Ishikawa (cell line): Measurements from ENCODE around the gene ALG1.

Experiments
- CEBPB ChIP-seq: IDR thresholded peaks from 2 replicates; pipeline ENCODE4 v1.6.1; 2012
- EGR1 ChIP-seq: IDR thresholded peaks from 2 replicates; pipeline ENCODE4 v1.6.1; 2012
- EP300 ChIP-seq: IDR thresholded peaks from 2 replicates; pipeline ENCODE4 v1.6.1; 2012; ENCODE audit warnings: borderline replicate concordance
- FOXM1 ChIP-seq: IDR thresholded peaks from 2 replicates; pipeline ENCODE4 v1.6.1; 2012; ENCODE audit warnings: low read depth, borderline replicate concordance
- MAX ChIP-seq: IDR thresholded peaks from 2 replicates; pipeline ENCODE4 v1.6.1; 2012
- RAD21 ChIP-seq: IDR thresholded peaks from 2 replicates; pipeline ENCODE4 v1.6.1; 2012; ENCODE audit warnings: low read depth
- TAF1 ChIP-seq: IDR thresholded peaks from 2 replicates; pipeline ENCODE4 v1.6.1; 2012; ENCODE audit warnings: low read depth, mild to moderate bottlenecking
- USF1 ChIP-seq: IDR thresholded peaks from 2 replicates; pipeline ENCODE4 v1.6.1; 2012
- YY1 ChIP-seq: IDR thresholded peaks from 2 replicates; pipeline ENCODE4 v1.6.1; 2012; ENCODE audit warnings: low read depth

- TF ChIP-seq EP300, result no peak
- TF ChIP-seq FOXM1, result no peak
- no peak for TF ChIP-seq CEBPB
- no peak for TF ChIP-seq EGR1
- no peak for TF ChIP-seq USF1
- no peak for TF ChIP-seq YY1
- no peak for TF ChIP-seq TAF1
- no peak for TF ChIP-seq RAD21
- no peak for TF ChIP-seq MAX
Observed at GRCh38 chr16:5027575-5028235, 43.9 kb upstream of the ALG1 start.
